Measurements from ENCODE around the gene ZBTB22. TPM values are rescaled to one million over a fixed set of nuclear protein-coding genes. Genes with fewer than 3 reads are reported as not detected.

ZBTB22 gene
- total RNA-seq, 1 donor from 2014 or later = 14.0 TPM

DNA sequence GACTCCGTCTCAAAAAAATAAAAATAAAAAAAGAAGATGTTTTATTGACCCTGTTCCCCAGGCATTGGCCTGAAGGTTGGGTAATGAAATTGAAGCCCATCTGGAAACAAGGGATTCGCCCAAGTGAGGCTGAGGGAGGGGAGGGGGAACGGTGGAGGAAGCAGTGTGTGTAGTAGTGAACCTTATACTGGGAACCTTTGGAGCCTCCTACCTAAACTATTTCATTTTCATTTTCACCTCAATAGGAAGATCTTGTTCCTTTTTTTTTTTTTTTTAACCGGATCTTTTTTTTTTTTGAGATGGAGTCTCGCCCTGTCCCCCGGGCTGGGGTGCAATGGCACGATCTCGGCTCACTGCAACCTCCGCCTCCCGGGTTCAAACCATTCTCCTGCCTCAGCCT, 13.2 kb upstream of the ZBTB22 start:
- no peak for DNase-seq (ENCODE audit: low spot score)

DNA sequence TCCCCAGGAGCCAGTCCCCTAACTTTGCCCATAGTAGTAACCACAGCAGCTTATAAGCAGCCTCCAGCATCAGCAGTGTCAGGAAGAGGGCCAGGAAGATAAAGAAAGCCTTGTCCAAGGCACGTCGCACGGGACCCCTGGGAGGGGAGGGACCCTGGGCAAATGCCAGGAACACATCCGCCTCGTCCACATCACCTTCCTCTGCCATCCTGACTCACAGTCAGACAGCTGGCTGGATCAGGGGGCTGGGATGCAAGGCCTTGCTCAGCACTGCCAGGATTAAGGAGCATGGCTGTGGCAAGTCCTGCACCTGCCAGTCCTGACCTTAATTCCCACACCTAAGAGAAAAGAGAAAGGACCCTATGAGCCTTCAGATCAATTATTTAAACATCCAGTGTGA, 11.5 kb upstream of the ZBTB22 start:
- DNase-seq (ENCODE audit: low spot score) = no peak

DNA sequence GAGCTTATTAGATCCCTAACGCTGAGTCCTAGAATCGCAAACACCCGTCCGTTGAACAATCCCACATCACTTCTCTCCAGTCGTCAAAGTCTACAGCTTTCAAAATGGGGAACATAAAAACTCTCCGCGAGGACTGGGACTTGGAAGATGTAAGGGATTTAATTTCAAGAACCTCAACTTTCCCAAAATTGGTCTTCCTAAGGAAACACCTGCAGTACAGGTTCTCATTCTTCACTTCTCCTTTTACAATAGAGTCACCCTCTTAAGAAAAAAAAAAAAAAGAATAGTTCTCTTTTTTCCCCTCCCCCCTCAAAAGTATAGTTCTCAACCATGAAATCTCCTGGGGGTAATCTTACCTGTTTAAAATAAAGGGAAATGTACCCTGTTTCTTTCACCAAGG, 6.6 kb upstream of the ZBTB22 start:
- peak; percentile 8 for DNase-seq (ENCODE audit: low spot score)

DNA sequence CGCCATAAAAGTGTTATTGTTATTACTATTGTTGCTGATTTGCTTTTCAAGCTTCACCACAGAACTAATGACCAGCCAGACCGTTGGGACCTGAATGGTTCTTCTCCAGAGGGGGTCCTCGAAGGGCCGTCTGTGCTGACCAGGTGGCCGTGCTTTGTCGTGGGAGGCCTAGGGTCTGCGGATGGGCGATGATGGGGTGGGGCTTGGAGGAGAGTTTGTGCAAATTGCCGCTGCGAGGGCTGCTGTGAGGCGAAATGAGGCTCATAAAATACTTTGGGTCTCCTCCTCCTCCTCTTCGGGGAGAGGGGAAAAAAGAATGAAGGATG, 6.0 kb upstream of the ZBTB22 start:
- no peak for DNase-seq (ENCODE audit: low spot score)

DNA sequence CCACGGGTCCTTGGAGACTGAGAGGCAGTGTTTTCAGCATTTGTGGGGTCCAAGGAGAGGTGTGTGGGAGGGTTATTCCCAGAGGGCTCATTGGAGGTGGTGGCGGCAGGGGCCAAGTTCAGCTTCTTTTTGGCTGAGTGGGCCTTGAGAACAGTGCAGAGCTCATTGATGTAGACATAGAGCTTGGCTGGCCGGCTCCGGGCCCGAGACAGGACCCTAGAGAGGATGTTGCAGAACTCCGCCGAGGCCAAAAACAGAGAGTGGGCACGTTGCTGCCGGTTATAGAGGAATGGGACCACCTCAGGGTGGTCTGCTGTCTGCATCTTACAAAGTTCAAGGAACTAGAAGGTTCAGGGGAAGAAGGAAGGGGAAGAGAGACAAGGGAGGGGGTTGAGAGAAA, 3.7 kb upstream of the ZBTB22 start:
- no peak for DNase-seq (ENCODE audit: low spot score)

DNA sequence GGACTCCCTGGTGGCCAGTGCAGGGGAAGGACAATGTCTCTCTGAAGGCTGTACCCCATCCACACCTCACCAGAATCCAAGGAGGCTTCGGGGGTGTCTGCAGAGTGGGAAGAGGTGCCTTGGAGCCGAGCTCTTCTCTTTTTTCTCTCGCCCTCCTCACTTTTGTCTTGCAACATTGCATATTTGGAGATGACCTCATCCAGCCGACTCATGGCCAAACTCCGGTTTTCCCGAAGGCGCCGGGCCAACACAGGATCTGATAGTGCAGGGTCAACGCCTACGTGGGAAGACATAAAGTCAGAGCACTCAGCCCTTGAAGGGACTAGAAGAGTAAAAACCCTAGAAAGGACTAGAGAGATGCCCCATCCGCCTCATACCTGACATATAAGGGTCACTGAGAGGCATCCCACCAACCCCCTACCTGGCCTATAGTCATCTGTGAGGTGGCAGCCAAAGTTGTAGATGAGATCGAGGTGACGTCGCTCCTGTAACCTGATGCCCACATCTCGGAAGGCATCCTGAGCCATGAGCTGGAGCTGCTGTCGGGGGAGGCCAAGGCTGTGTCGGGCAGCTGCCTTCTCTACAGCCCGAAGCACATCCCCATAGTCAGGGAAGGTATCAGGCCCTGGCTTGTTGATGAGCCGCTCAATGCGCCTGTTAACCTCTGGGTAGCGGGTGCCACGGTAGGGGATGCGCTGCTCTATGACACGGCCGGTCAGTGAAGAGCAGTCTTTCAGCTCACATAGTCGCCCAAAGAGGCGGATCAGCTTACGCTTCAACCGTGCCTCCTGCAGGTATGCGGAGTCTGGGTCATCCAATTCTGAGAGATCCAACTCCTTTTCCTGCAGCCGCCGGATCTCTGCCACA, 3.0 kb upstream of the ZBTB22 start:
- DNase-seq (ENCODE audit: low spot score) = no peak

DNA sequence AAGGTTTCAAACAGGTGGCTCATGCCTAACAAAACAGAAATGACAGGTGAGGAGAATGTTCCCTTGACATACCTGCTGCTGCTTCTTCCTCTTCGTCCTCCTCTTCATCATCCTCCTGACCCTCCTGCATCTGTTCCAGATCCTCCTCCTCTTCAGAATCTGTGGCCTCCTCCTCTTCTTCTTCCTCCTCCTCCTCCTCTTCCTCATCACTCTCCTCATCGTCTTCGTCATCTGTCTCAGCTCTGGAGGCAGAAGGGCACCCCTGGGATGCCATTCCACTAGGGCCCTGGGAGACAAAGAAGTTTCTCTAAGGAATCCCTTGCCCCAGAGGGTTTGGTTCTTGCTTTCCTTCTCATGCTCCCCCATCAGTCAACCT, 2.4 kb upstream of the ZBTB22 start:
- no peak for DNase-seq (ENCODE audit: low spot score)

DNA sequence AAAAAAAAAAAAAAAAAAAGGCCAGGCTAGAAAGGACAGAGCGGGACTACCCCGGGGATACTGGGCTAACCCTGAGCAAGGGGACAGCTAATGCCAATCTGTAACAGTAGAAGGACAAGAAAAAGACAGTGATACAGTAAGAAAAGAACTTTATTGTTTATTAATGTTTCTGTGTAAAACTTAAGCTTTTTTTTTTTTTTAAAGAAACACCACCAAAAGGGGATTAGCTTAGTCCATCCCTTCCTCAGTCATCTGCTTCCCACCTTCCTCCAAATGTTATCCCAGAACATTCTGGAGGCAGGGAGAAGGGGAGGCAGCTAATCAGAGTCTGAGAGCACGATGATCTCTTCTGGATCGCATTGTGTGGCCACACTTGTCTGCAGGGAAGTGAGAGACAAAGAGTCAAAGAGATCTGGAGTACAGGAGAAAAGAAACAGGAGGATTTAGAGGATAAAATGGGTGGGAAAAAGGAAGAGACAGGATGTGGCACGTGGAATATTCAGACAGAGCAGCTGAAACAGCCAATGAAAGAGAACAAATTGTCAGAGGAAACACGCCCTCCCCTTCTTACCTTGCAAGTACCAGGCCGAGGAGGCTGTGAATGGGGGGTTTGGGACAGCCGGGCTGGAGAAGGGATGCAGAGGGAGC, 1.0 kb upstream of the ZBTB22 start:
- no peak for DNase-seq (ENCODE audit: low spot score)

DNA sequence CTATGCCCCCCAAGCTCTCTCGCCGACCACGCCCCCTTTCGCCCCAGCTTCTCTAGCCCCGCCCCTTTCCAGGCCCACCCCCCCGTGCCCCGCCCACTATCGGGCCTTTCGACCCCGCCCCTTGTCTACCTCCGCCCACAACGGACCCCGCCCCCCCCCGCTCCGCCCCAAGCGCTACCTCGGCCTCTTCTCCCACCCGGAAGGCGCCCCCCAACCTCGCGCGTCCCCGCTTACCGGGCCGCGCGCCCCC, 200 bp downstream of the ZBTB22 start:
- DNase-seq (ENCODE audit: low spot score) = no peak

DNA sequence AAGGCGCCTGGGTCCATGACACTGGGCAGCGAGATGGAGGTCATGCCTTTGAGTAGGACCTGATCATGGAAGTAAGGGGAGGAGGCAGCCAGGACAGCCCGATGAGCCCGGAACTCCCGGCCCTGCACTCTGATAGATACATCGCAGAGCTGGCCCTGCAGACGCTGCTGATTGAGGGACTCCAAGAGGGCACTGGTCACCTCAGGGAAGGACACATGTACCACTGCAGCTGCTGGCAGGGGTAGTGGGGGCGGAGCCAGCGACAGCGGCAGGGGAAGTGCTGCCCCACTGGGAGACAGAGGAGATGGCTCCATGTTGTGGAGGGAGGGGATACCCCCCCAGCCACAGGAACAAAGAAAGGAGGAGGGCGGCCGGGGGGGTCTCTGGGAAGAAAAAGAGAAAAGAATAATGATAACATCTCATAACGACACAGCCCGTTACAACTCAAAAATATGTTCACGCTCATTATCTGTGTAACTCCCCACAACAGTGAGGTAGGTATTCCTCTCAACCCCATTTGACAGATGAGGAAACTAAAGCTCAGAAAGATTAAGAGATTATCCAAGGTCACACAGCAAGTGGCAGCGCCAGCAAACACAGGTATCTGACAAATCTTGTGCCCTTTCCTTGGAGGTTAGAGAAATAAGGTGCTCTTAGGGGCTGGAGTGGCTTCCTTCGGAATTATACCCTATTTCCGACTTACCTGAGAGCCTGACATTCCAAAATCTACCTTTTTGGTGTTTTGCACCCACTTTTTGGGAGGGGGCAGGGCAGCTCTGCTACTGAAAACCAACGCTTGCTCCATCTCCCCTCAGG, 733 bp downstream of the ZBTB22 start:
- DNase-seq (ENCODE audit: low spot score) = no peak

DNA sequence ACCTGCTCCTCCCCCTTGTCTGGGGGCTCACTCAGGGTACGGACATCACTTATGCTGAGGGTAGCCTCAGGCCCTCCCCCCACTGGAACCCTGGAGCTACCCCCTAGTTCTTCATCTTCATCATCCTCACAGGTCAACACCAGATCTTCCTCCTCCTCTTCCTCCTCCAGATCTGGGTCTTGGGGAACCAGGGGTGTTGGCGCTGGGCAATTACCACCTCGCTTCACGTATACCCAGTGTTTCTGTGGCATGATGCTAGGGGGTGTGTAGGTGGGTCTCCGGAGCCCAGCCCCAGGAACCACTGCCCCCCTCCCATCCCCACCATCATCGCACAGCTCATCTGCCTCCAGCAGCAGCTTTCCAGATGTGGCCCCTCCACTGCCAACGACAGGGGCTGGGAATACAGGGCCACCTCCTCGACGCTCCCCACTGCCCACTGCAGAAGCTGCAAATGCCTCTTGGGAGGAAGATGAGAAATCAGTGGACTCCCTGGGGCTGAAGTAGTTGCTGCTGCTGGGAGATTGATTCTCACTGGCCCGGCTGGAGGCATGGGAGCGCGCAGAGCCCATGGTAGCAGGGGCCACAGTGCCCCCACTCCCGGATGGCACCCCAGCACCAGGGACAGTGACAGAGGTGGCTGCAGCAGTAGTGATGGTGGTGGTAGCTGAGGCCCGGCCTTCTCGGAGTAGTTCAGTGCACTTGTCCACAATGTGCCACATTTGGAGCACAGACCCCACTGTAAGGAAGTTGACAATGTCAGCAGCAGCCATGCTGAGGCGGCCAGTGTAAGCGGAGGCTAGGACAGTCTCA, 1.5 kb downstream of the ZBTB22 start:
- DNase-seq (ENCODE audit: low spot score) = no peak

DNA sequence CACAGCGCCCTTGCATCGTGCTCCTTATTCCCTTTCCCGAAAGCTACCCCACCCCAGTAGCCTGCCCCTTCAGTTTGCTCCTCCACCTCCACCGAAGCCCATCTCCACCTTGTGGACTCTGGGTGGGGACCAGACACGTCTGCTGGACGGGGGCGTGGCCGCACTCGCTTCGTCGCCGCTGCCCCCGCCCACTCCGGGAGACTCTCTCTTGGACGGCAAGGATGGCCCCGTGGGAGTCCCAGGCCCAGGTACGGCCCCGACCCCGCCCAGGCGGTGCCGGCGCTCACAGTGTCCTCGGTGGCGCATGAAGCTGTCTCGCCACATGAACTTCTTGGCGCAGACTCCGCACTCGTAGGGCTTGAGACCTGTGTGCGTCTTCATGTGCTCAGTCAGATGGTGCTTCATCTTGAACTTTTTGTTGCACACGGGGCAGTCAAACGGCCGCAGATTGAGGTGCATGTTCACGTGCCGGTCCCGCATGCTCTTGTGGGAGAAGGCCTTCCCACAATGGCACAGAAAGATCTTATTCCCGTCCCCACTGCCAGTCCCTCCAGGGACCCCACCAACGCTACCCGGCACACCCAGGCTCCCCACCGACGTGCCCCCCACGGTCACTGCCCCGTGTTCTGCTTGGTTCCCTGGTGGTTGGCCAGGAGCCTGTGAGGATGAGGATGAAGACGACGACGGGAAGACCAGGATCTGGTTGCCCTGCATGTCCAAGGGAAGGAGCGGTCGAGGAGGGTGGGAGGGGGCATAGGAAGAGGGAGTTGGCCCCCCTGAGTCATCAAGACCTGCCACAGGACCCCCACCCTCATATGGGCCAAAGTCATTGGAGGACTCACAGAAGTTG, 2.4 kb downstream of the ZBTB22 start:
- no peak for DNase-seq (ENCODE audit: low spot score)

DNA sequence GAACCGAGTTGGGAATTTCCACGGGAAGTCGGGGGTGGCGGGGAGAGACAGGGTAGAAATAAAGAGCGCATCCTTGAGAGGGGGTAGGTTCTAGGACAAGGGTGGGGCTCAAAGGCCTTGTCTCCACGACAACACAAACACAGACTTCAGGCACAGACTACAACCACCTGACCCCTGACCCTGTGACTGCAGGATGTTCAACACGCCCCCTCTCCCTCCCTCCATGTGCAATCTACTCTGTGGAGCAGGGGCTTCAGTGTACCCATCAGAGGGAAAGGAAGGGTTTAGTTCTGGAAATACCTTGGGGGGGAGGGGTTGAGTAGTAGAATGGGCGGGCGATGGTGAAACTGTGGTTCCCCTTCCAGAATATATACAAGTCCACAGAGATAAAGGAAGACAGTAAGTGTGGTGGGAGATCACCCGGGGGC, 3.0 kb downstream of the ZBTB22 start:
- peak; percentile 84 for DNase-seq (ENCODE audit: low spot score)

DNA sequence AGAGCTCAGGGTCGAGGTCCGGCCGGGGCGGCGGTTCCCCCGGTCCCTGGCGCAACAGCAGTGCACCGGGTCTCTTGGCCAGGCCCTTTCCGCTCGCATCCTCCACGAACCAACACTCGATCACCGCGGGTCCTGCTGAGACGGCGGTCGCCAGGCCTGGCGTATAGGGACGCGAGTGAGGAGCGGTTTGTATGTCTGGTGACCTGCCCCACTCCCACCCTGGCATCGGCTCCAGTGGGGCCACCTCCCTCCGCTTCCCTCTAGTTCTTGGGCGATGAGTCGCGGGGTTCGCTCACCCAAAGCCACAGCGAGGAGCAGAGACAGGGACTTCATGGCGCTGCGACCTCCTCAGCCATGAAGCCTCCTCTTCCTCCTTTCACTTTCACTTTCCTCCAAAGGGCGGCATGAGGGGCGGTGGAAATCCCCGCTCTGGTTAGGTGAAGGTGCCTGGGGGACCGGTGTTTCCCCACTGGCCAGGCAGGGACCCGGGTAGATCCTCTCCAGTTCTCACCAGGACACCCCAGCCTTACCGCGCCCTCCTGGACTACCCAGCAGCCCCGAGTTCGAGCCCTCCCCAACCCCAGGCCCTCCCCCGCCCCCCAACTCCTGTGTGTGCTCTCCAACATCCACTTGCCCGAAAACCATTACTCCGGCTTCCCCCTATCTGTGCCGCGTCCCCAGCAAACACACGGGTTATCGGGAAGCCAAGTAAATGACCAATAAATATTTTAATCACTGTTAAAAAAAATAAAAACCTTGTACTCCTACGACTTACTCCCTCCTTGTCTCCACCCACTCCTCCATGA, 3.6 kb downstream of the ZBTB22 start, which contains the start of gene TAPBP:
TAPBP (minus strand) TSS at position 370 of the 806 bp plus-strand sequence; CDS start at position 333, 37 bp downstream.
- DNase-seq (ENCODE audit: low spot score) = peak; percentile 75

DNA sequence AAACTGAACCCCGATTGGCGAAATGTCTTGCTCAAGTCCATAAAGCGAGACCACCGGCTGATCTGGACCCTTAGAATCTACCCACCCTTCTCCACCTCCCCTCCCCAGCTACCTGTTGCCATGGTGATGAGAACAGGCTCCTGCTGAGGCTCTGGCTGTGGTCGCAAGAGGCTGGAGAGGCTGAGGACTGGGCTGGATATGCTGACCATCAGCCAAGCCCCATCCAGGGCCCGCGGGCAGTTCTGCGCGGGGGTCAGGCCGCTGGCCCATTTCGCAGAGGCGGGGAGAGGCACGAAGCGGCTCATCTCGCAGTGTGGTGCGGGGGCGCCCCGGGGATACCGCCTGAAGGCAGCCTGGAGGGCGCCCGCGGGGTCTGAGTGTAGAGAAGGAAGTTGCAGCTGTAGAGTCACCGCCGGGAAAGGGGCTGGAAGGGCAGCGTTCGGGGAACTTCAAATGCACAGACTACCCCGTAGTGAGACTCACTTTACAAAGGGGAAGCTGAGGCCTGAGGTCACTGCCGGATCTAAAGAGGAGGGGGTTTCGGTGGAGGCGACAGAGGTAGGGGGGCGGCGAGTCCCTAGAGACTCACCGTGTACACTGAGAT, 4.3 kb downstream of the ZBTB22 start:
- DNase-seq (ENCODE audit: low spot score) = peak; percentile 54

DNA sequence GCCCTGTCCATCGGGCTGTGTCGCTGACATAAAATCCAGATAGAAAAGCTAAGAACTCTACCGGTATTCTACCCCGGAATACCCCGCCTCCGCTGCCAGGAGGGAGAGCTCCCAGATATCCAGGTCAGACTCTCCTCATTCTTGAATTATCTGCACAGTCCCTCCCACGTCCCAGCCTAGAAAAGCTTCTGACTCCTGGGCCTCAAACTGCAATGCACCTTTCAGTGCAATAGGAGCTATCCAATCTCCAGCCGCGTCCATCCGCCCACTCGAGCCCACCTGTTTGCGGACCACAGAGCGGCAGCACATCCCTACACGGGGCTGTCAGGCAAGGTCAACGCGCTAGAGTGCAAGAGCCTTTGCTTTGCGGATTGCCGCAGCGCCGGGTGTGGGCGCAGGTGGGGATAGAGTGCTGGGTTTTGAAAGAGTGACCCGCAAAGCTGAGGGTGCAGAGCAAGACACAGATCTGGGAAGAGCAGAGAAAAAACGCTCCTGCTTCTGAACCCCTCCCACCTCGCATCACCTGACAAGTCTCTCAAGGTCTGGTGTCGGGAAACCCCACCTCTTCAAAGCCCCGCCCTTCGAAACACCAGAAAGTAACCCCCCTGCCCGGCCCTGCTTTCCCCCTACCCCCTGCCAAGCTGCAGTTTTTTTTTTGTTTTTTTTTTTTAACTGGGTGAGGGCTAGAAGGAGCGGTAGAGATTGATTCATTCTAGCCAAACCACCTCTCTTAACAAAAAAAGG, 5.0 kb downstream of the ZBTB22 start:
- peak; percentile 73 for DNase-seq (ENCODE audit: low spot score)

DNA sequence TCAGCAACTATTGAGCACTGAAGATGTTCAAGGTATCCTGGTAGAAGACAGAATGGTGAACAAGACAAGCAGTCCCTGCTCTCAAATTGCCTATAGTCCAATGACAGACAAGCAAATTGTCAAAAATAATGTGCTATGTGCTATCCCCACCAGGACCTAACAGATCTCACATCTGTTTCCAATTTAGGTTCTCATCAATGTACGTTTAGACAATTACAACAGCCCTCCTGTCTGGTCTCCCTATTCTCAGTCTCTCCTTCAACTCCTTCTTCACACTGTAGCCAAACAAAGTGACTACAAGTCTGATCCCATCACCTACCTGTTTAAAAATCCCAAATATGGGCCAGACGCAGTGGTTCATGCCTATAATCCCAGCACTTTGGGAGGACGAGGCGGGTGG, 11.2 kb downstream of the ZBTB22 start:
- no peak for DNase-seq (ENCODE audit: low spot score)

DNA sequence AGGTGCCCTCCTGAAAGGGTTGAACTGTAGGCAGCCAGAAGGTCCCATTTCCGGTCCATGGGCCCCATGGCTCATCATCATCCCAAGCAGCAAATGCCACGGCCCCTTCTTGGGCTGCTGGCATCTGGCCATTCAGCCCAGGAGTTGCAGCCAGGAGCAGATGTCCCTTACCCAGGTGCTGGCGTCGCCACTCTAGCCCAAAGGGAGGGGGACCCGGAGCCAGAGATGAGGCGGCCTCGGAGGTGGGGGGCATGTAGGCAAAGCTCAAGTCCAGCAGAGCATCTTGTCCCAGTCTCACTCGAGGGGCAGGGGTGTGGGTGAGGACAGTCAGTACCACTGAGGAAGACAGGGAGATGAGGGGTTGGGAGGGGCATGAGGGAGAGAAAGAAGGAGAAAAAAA, 12.5 kb downstream of the ZBTB22 start:
- no peak for DNase-seq (ENCODE audit: low spot score)

DNA sequence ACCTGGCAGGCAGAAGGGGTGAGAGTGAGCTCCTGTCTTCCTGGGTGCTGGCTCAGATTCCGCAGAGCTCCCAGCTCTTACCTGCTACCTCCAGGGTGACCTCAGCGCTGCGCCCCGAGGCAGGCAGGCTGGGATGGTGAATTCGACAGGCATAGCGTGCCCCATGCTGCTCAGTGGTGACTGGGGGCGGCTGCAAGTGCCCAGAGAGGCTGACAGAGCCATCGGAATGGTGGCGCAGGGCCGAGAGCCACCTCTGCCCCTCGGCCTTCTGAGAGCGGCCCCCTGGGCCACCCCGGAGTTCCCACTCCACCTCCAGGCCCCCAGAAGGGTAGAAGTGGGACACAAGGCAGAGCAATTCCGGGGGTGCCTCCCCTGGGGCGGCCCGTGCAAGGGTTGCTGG, 13.3 kb downstream of the ZBTB22 start:
- no peak for DNase-seq (ENCODE audit: low spot score)
